GM18507 (cell line): ENCODE data around the gene ADA.
"Not testable (repeated sequence)": the region's sequence is repeated elsewhere in the genome, so short reads cannot be mapped to it uniquely, and the experiment has no call there.

Experiments
- DNase-seq: peaks from one replicate; pipeline ENCODE4 v3.0.0; 2011; ENCODE audit warnings: low read depth; ENCODE audit not compliant: insufficient read length; ENCODE audit errors: extremely low spot score
- FAIRE-seq: peaks from 2 replicates; lab custom pipeline; 2011; peaks lifted over from hg19 to GRCh38; lab: Jason Lieb, UNC

Gene ADA

GRCh38 chr20:44681796-44682566 is 30.5 kb upstream of the ADA start:
- FAIRE-seq (no peak), DNase-seq (no peak)

GRCh38 chr20:44678990-44679611 is 27.6 kb upstream of the ADA start:
- FAIRE-seq: no peak

GRCh38 chr20:44678242-44678641 is 26.7 kb upstream of the ADA start:
- FAIRE-seq (no peak), DNase-seq (no peak)

More at GRCh38 chr20:44678990-44679611, 27.6 kb upstream of the ADA start:
- no peak for DNase-seq

DNA sequence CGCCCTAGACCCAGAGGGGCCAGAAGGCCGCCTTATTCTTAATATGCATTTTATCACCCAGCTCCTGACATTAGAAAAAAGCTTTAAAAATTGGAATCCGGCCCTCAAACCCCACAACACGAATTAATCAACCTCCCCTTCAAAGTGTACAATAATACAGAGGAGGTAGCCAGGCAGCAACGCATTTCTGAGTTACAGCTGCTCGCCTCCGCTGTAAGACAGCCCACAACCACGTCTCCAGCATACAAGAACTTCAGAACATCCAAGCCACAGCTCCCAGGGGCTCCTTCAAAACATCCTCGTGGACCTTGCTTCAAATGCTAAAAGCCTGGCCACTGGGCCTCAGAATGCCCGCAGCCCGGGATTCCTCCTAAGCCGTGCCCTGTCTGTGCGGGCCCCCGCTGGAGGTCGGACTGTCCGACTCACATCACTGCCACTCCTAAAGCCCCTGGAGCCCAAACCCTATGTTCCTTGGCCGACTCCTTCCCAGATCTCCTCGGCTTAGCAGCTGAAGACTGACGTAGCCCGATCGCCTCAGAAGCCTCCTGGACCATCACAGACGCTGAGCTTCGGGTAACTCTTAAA is 20.9 kb upstream of the ADA start:
- not testable (repeated sequence) for FAIRE-seq, DNase-seq

- FAIRE-seq: peak; percentile 60
- not testable (repeated sequence) for DNase-seq
Observed at GRCh38 chr20:44671541-44671940, 20.0 kb upstream of the ADA start.

- not testable (repeated sequence) for DNase-seq
Observed at GRCh38 chr20:44670851-44671250, 19.4 kb upstream of the ADA start.

GRCh38 chr20:44666066-44666465 is 14.6 kb upstream of the ADA start:
- no peak for FAIRE-seq
- DNase-seq: no peak

More at GRCh38 chr20:44670851-44671250, 19.4 kb upstream of the ADA start:
- not testable (repeated sequence) for FAIRE-seq

DNA sequence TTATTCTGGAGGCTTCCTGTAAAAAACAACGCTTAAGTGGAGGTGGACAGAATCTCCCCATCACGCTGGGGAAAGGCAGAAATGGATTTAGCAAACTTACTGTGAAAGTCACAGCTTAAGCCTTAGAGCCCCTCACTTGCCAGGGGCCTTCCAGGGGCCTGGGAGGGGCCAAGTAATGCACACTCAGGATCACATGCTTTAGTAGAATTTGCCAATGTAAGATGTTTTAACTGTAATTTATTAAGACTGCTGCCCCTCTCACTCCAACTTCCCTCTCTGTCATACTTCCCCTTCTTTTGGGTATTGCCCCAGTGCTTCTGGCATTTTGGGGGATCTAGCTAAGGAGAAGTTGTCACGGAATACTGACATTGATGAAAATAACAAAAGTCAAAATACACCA is 12.6 kb upstream of the ADA start:
- FAIRE-seq: no peak
- DNase-seq: no peak

- DNase-seq (no peak), FAIRE-seq (no peak)
Observed at GRCh38 chr20:44662261-44662660, 10.8 kb upstream of the ADA start.

DNA sequence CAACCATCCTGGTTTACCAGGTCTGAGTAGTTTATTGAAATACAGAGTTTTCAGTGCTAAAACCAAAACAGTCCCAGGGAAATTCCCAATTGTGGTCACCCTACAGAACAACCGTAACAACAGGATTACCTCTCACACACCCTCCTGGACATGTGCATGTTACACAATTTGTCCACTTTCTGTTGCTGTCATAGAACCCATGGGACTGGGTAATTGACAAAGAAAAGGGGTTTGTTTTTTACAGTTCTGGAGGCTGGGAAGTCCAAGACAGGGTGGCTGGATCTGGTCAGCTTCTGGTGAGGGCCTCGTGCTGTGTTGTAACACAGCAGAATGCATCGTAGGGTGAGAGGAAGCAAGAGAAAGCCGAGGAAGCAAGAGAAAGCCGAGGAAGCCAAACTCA is 9.1 kb upstream of the ADA start:
- DNase-seq (no peak), FAIRE-seq (no peak)

DNA sequence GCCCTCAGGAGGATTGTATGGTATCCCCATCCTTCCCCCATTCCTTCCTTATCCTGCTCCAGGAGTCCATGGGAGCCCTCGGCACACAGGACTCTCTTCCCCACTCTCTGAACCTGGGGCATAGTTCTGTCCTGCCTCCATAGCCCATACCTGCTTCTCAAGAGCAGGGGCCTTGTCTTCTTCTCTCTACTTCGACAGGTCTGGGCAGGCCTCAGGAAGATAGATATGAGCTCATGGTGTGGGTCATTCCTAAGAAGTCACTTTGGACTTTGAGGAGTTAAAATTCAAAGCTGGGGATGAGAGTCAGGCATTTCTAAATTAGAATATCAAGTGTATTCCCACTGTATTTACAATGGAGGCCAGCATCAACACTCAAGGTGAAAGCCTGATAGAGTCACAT is 8.4 kb upstream of the ADA start:
- FAIRE-seq (no peak), DNase-seq (no peak)

DNA sequence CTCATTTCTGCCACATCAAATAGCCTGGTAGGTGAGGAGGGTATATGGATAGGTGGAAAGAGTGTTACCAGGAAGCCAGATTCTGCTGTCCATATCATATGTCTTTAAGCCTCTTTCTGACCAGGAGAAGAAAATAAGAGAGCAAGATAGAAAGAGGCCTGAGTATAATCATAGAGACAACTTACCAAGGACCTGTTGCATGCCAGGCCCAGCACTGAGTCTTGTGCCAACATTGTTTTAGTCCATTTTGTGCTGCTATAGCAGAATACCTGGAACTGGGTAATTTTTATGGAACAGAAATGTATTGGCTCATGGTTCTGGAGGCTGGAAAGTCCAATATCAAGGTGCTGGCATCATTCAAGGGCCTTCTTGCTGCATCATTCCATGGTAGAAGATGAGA is 7.3 kb upstream of the ADA start:
- no peak for FAIRE-seq

GRCh38 chr20:44657875-44658274 is 6.4 kb upstream of the ADA start:
- DNase-seq: no peak
- FAIRE-seq: no peak

More for the DNA sequence above, 7.3 kb upstream of the ADA start:
- no peak for DNase-seq

GRCh38 chr20:44656448-44656847 is 4.9 kb upstream of the ADA start:
- DNase-seq: no peak

GRCh38 chr20:44654210-44654609 is 2.7 kb upstream of the ADA start:
- not testable (repeated sequence) for FAIRE-seq, DNase-seq

More at GRCh38 chr20:44656448-44656847, 4.9 kb upstream of the ADA start:
- no peak for FAIRE-seq

- no peak for FAIRE-seq
- DNase-seq: no peak
Observed at GRCh38 chr20:44653546-44653945, 2.0 kb upstream of the ADA start.

GRCh38 chr20:44651434-44651683 is 140 bp downstream of the ADA start:
- DNase-seq: no peak
- FAIRE-seq: no peak

DNA sequence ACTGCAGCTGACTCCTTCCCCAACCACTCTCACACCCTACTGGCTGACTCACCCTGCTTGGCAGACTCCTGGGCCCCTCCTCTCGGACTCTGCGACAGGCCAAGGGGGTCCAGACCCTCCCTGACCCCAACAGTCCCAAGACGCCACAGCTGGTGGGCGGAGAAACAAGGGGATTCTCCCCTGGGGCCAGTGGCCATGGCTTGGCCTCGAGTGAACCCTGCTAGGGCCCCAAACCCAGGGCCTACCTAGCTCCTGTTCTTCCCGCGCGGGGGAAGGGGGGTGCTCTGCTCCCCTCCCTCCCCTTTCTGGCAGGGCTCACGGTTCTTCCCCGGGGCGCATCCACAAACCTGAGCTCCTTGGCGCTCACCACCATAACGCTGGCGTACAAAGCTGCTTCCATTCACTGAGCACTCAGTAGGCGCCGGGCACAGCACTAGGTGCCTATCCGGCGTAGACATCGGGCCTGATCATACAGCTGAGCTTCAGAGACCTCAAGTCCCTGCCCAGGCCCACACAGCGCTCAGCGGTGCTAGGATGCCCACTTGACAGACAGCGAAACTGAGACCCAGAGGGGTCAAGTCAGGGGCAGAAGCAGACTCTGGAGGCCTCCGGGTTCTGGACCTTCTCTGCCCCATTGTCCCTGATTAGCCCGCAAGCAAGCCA is 597 bp downstream of the ADA start:
- DNase-seq: no peak
- FAIRE-seq: peak; percentile 39

- FAIRE-seq (no peak), DNase-seq (no peak)
Observed at GRCh38 chr20:44649976-44650375, 1.5 kb downstream of the ADA start.

DNA sequence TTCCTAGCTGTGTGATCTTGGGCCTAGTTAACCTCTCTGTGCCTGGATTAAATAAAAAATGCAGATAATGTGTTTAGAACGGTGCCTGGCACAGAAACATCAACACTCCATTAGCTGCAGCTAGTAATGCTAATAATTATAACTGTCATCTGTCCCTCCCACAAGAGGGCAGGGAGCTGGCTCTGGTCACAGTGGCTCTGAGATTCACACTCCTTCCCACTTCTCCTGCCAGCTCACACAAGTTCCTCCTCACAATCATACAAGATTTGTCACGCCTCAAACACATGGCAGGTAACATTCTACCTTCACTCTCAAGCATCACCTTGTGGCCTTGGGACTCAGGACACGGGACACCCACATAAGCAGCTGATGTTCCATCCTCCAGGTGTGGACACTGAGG is 2.4 kb downstream of the ADA start:
- no peak for DNase-seq
- FAIRE-seq: no peak
